Calu3 (cell line): ENCODE measurements around the gene MAGI1. TPM values are rescaled to one million over a fixed set of nuclear protein-coding genes. Genes with fewer than 3 reads are reported as not detected.

Source experiments
- BruUV-seq: library from RNA; stranded (reverse); fragments of 400-500 nt; replicated peaks from 2 replicates; lab custom pipeline; 2021; lab: Mats Ljungman, UMichigan
- CTCF ChIA-PET: fragments of 300-600 bp; sonication (Branson Sonifier 250); formaldehyde crosslinking; loops from one replicate; lab custom pipeline; 2022; ENCODE audit warnings: antibody characterized with exemption; lab: Charles Lee
- DNase-seq: peaks from one replicate; pipeline ENCODE4 v3.0.0; 2022
- H3K27ac Mint-ChIP-seq: one replicate; pipeline ENCODE4 v1.8.0; 2022; ENCODE audit warnings: mixed read lengths; ENCODE audit not compliant: unreplicated experiment
- H3K27me3 Mint-ChIP-seq: one replicate; pipeline ENCODE4 v1.8.0; 2022; ENCODE audit warnings: mixed read lengths; ENCODE audit not compliant: unreplicated experiment
- H3K36me3 Mint-ChIP-seq: one replicate; pipeline ENCODE4 v1.8.0; 2022; ENCODE audit warnings: mild to moderate bottlenecking, moderate library complexity, mixed read lengths; ENCODE audit not compliant: insufficient read depth, unreplicated experiment
- H3K4me1 Mint-ChIP-seq: one replicate; pipeline ENCODE4 v1.8.0; 2022; ENCODE audit warnings: mild to moderate bottlenecking, low read depth, mixed read lengths; ENCODE audit not compliant: unreplicated experiment
- H3K4me3 Mint-ChIP-seq: one replicate; pipeline ENCODE4 v1.8.0; 2022; ENCODE audit warnings: mild to moderate bottlenecking, low read depth, moderate library complexity, mixed read lengths; ENCODE audit not compliant: unreplicated experiment
- H3K9me3 Mint-ChIP-seq: one replicate; pipeline ENCODE4 v1.8.0; 2022; ENCODE audit warnings: low read depth, mixed read lengths; ENCODE audit not compliant: unreplicated experiment
- CTCF ChIP-seq: fragments of 200-600 bp; IDR thresholded peaks from one replicate; pipeline ENCODE4 v1.8.0; 2022; ENCODE audit warnings: antibody characterized with exemption; ENCODE audit not compliant: unreplicated experiment
- intact Hi-C: fragments of 100-400 bp; cut with micrococcal nuclease; formaldehyde crosslinking; loops from one replicate; pipeline ENCODE4 v1.10.0; 2022; ENCODE audit not compliant: unreplicated experiment
- total RNA-seq: library from RNA; stranded (reverse); gene quantifications from 2 replicates; pipeline ENCODE4 v1.2.3, GENCODE V29; 2022

MAGI1 gene
- total RNA-seq, 1 experiment from 2014 or later: 76.4 TPM

DNA sequence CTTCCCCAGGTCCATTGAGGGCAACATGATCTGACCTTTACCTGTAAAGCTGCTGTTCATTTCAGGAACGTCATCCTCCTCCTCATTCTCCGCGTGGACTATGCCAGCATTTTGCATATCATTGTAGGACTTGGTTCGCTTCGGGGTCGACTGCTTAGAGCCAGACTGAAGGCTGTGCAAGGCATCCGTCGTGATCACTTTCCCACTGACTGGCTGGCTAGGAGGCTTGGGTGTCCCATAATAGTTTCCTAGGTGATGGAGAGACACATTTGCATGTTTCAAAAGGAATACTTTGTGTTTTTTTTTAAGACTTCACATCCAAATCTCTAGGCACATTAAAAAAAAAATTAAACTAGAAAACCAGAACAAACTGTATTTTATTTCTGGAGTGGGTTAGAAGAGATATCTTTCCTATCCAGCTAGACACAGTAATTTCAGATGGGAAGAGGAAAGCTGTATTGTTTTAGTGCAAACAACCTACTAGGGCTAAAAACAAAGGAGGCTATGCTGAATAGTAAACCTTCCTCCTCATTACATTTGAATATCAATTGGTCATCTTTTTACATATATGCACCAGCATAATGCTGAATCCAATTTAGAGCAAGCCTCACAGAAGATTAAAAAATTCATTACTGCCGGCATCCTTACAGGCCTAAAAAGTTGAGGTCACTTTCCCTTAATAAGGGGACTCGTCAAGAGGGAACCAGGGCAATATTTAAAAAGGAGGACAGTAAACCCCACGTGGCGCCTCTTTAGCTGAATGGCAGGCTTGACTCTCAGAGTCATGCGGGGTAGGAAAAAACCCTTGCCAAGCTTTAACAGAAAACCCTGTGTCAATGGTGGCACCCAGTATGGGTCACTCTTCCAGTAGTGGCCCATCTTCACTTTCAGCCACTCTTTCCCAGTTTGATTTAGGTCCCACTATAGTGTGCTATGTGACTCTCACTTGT, 559.9 kb downstream of the MAGI1 start:
- Mint-ChIP-seq H3K27me3 (no peaks in the 10 kb centered on the region), H3K4me1 (peaks cover 11% of the 10 kb centered on the region), H3K4me3 (no peak overlapping the region), H3K9me3 (no peaks in the 10 kb centered on the region), H3K36me3 (peaks cover 3% of the 10 kb centered on the region), H3K27ac (no peak overlapping the region)
- no TSS peak for BruUV-seq
- CTCF ChIA-PET: no interaction called here
- no peak for DNase-seq
- no peak for TF ChIP-seq CTCF
- intact Hi-C loops: no loop called here

GRCh38 chr3:65473736-65474135, 565.0 kb downstream of the MAGI1 start:
- no peaks in the 10 kb centered on the region for H3K27me3 Mint-ChIP-seq
- peaks cover 15% of the 10 kb centered on the region for H3K4me1 Mint-ChIP-seq
- CTCF ChIA-PET: no interaction called here
- no peak overlapping the region for H3K27ac Mint-ChIP-seq
- no peak for TF ChIP-seq CTCF
- H3K4me3 Mint-ChIP-seq: no peak overlapping the region
- no peaks in the 10 kb centered on the region for H3K9me3 Mint-ChIP-seq
- intact Hi-C loops: no loop called here
- no peak for DNase-seq
- H3K36me3 Mint-ChIP-seq: no peaks in the 10 kb centered on the region
- no TSS peak for BruUV-seq

DNA sequence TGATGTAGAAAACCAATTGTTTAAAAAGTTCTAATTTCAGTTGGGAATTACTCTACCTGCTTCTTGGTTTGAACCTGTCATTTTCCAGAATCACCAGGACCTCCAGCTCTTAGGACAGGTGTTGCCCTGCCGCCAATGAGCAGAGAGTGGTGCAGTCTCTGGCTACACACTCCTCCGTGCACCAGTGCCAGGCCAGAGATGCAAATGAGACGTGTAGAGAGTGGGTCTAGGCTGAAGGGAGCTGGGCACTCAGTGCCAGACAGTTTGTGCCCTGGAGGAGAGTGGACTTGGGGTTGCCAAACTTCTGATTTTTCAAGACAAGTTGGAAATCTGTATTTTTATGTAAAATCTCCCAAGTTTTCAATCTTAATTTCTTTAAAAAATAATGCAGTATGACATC, 566.2 kb downstream of the MAGI1 start:
- no peak overlapping the region for H3K4me3 Mint-ChIP-seq
- no peaks in the 10 kb centered on the region for H3K36me3 Mint-ChIP-seq
- intact Hi-C loops: no loop called here
- peak overlapping the region; percentile 17 for H3K27ac Mint-ChIP-seq
- BruUV-seq: no TSS peak
- no peak for DNase-seq
- CTCF ChIA-PET: no interaction called here
- no peaks in the 10 kb centered on the region for H3K27me3 Mint-ChIP-seq
- H3K4me1 Mint-ChIP-seq: peaks cover 15% of the 10 kb centered on the region
- no peaks in the 10 kb centered on the region for H3K9me3 Mint-ChIP-seq
- no peak for TF ChIP-seq CTCF

DNA sequence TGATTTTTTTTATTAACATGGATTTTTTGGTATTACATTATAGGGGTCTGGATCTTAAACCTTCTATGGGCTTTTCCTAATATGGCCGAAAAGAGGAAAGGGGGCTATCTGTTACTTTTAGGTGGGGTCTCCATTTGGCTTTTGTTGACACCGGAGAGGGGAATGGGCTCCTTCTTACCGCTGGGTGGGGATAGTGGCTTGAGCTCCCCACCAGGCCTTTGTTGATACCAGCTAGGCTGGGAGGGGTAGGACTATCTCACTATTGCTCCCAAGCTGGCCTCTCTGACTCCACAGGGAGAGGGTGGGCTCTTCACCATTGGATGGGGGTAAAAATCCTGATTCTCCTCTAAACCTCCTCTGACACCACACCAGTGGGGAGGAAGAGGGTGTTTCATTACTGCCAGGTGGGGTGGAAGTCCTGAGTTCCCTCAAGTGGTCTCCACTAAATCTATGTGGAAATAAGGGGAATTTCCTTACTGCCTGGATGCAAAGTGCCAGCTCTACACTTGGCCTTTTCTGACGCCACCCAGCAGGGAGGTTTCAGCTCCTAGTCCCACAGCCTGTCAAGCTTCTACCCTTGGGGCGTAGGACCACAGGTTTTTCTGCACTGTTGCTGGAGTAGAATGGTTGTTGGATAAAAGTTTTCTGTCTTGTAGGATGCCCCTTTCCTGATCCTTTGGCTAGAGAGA, 572.3 kb downstream of the MAGI1 start:
- intact Hi-C loops: no loop called here
- peaks cover 11% of the 10 kb centered on the region for H3K4me1 Mint-ChIP-seq
- H3K4me3 Mint-ChIP-seq: no peak overlapping the region
- H3K9me3 Mint-ChIP-seq: peaks cover 4% of the 10 kb centered on the region
- H3K27me3 Mint-ChIP-seq: no peaks in the 10 kb centered on the region
- no peak for TF ChIP-seq CTCF
- CTCF ChIA-PET: no interaction called here
- BruUV-seq: no TSS peak
- no peaks in the 10 kb centered on the region for H3K36me3 Mint-ChIP-seq
- DNase-seq: no peak
- no peak overlapping the region for H3K27ac Mint-ChIP-seq
